Activated CD4-positive, alpha-beta T cell treated with anti-CD3 and anti-CD28 coated beads, Interleukin-2, Interleukin-4, amounts not matched to agents 100 ng/mL and 50 ng/mL, durations not matched to agents 16 hours and 8 hours (primary cell): ENCODE data around the gene TAGAP.
A peak's percentile ranks its signal among the peaks of the same experiment; 100 is the strongest.
"Not testable (repeated sequence)": the region's sequence is repeated elsewhere in the genome, so short reads cannot be mapped to it uniquely, and the experiment has no call there.

Source experiments
- DNase-seq: peaks from one replicate; pipeline ENCODE4 v3.0.0-alpha.2; 2020; ENCODE audit warnings: low spot score

TAGAP gene

DNA sequence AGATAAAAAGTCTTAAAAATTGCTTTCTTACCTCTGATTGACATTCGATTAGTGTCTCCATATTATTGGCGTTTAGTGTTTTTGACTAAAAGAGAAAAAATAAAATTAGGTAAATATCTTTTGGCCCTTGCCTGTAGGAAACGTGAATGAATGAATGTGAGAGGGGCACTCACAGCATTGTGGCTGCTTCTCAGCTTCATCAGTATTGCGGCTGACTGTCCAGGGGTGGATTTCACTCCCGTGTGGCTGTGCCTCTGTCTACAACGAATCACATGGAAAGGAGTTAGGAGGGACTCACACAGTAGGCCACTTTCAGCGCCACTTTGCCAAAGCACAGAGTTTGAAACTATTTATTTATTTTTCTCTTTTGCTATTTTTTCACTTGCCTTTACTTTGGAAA, 844 bp downstream of the TAGAP start:
- no peak for DNase-seq

DNA sequence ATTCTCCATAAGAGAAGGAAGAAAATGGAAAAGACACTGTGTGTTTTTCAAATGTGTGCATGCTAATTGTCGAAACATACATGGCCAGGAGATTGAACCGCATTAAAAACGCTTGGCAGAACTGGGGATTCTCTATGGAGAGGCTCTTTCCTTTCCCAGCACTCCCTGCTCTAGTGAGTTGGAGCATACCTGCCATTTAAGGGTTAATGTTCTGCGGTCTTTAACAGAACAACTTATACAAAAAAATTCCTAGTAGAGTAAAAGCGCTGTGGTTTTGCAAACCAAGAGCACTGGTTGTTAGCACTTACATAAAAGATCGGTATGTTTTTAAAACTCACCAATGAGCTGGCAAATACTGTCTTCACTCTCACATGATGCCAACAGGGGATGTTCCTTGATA, 1.5 kb downstream of the TAGAP start:
- DNase-seq = peak; percentile 60

DNA sequence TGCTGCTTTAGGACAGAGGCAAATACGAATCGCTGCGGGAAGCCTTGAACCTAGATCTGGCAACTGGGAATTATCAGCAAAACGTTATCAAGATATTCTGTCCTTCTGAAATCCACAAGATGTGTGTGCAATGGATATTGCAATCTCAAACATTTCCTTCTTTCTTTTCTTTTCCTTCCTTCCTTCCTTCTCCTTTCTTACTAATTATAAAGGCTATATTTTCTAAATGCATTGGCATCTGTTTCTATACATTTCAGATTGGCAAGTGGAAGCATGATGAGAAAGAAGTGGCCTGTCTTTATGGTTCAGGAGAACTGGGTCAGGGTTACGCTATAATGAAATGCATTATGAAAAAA, 2.0 kb downstream of the TAGAP start:
- no peak for DNase-seq

DNA sequence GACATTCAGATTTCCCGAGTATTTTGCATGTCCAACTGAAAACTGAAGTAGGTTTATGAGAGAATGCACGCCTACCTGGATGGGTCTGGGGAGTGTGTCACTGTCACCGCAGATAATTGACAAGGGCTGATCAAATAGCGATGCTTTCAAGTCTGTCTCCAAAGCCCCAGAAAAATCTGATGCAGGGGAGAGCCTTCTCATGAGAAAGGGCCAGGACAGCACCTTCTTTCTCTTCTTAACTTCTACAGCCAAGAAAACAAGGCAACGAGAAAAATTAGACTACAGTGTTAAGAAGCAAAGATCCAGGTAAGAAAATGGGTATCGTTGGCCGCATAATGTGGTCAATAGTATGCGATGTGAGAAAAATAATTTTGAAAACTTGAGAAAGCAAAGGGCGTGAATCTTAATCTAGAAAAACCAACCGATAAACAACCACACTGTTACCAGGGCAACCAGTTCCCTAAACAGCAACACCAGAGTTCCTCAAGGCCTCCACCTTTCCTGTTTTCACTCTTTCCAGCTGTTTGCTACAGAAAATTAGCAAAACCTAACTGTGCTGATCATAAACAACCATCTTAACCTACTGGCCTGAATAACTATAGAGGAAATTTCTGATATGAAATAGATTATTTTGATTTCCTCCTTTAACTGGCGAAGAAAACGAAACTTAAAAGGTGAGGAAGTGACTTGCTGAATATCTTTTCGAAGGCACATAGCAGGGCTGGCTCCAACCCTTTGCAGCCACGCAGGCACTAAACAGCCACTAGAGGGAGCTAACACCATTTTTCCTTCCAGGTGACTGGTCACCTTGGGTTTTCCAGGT, 2.6 kb downstream of the TAGAP start:
- DNase-seq = peak; percentile 90

DNA sequence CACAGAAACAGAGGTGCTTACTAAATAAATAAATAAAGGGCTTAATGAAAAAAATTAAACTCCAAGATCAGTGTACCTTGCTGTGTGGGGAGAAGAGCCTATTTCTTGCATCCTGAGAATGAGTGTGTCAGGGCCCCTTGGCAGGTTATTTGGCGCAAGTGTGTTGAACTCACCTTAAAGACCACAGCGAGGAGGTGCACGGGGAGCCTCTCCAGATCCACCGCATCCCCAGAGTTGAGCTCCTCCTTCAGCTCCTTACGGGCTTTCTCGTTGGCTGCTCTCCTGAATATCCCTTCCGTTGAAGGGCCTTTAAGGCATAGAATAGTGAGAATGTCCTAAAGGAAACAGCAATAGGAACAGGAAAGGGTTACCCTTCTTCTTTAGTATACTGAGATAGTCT, 3.6 kb downstream of the TAGAP start:
- DNase-seq = no peak

DNA sequence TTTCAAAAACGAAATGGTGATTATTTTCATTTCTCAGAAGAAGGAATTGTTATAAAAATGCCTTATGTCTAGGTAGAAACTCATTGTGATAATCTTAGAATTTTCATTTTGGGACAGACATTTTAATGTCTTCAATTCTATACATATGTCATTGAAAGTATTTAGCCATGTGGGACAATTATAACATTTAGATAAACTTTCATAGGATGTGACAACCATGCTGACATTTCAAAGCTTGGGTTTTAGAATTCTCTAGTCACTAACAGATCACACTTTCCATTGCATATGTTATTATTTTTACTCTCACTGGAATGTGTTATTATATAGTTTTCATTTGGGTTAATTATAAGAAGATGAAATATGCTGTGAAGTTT, 4.9 kb downstream of the TAGAP start:
- no peak for DNase-seq

DNA sequence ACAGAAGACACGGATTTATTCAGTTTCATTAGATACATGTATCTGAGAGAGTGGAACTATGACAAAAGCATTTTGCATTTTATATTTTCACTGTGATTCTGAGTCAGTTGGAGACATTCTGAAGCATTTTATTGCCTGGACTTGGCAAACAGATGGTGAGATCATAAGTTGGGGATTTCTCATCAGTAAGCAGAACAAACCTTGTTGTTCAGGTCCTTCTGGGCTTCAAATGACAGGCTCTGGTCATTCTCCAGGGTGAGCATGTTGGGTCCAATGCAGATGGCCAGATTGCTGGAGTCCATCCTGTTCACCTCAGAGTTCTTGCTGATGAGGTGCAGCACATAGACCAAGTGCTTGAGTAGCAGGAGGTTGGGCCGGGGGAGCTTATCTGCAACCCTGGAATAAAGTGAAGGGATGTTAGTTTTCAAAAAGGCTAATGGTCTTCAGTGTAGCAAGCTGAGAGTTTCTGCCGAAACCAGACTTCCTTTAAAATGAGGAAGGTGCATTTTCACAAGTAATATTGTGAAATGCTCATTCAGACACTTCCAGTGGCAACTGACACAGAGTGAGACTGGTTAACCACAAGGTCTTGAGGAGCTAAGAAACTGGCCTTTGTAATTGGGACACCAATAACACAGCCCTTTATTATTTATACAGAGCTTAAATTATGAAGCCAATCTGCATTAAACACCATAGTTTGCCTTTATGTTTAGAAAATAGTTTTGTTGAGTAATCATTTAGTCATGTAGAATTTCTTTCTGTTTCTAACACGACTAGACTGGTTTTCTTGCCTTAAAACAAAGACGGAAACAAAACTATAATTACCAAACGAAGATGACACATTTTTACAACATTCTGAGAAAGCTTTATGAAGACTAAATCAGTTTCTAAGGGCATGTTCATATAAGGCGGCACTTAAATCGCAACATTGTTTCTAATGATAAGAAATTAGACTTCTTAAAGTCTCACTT, 5.6 kb downstream of the TAGAP start:
- peak; percentile 87 for DNase-seq

DNA sequence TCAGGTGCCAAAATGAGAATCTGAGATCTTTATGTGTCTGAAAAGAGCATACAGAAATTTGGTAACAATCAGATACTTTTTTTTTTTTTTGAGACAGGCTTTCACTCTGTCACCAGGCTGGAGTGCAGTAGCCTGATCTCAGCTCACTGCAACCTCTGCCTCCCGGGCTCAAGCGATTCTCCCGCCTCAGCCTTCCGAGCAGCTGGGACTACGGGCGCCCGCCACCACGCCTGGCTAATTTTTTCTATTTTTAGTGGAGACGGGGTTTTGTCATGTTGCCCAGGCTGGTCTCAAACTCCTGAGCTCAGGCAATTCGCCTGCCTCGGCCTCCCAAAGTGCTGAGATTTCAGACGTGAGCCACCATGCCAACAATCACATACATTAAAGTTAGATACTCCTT, 6.5 kb downstream of the TAGAP start:
- DNase-seq = not testable (repeated sequence)

DNA sequence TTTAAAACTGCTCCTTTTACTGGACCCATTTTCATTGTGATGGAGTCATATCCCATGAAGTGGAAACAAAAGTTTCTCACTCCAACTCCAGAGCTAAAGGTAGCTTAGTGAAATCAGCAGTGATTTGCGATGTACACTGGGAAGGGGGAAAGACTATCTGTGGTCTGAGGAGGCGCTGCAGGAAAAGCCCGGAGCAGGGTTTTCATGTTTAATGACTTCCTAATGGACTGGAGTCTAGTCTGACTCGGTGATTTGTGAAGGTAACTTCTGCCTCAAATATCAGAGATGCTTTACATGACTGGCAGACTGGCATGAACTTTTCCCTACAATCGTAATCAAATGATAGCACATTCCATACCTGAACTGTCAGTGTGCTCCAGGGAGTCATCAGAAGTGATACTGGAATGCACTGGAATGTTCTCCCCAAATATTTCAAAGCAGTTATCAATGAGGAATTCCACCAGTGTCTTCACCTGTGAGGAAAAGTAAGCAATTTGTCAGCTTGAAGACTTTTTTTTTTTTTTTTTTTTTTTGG, 7.0 kb downstream of the TAGAP start:
- DNase-seq = no peak

DNA sequence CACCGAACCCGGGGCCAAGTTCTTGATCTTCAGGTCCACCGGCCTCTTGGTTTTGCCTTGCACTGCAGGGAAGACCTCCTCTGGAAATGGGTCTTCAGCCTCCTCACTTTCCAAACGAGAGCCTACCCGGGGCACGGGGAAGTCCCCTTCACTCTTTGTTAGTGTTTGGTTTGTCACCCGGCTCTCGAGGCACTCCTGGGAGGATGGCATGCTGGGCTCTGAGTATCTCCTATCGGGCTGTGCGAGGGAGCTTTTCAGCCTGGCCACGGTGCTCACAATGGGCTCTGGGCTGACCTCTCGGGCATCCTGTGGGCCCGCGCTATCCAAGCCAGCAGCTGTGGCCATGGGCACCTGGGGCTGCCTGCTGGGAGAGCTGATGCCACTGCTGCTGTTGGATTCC, 8.1 kb downstream of the TAGAP start:
- DNase-seq = no peak

DNA sequence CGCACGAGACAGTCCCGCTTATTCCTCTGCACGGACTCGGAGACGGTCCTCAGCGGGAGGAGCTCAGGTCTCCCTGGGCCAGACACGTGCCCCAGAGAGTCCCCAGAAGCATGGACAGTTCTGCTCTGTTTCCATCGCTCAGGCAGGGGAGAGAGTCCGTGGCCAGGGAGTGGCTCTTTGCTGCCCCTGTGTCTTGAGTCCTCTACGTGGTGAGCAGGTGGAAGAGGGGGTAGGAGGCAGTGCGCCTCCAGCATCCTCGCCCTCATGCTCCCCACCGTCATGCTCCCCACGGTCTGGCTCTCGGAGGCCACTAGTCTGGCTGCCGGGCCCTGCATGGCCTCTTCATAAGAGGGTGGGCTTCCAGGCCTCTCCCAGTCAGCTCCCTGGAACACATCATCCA, 8.9 kb downstream of the TAGAP start:
- no peak for DNase-seq

DNA sequence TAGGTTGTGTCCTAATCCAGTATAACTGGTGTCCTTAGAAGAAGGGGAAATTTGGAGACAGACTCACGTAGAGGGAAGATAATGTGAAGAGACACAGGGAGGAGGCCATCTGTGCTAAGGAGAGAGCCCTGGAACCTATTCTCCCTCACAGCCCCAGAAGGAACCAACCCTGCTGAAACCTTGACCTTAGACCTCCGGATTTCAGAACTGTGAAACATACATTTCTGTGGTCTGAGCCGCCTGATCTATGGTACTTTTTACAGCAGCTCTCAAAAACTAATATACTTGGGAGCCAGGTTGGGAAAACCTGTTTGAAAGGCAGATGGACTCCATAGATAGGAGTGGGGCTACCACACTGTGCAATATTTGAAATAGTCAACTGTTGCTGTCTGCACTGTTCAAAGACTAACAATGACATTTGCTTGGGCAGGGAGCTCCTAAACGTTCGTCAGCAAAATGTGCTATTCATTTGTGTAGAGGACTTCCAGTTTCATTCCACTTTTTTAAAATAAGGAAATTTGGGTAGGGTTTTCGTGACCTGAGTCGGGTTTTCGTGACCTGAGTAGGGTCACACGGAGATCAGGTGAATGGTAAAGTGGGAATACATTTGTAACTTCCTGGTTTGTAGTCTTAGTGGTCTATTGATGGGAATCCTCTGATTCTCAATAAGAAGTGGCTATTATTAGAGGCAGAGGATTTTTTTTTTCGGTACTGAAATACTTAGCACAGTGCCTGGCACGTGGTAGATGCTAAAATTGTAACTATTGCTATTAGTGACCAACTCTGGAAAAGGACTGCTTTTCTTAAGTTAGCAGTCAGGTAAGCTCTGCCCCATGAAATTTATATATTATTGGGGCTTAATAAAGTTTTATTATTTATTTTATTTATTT, 11.4 kb downstream of the TAGAP start:
- DNase-seq = no peak

DNA sequence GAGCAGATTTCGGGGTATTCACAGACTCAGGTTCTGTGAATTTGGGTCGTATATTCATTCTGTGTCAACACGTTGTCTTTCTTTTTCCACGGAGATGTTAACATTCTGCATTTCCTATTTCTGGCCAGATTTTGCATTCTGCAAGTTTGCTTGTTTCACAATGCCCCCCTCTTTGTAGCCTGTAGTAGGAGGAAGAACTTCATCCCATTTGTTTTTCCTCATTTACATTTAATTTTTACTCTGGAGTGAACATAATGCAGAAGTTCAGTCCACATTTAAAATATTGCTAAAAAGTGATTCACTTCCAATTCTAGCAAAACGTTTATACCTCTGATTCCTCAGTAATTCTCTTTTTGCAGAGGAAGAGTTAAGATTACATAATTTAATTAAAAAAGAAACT, 12.9 kb downstream of the TAGAP start:
- DNase-seq = no peak

DNA sequence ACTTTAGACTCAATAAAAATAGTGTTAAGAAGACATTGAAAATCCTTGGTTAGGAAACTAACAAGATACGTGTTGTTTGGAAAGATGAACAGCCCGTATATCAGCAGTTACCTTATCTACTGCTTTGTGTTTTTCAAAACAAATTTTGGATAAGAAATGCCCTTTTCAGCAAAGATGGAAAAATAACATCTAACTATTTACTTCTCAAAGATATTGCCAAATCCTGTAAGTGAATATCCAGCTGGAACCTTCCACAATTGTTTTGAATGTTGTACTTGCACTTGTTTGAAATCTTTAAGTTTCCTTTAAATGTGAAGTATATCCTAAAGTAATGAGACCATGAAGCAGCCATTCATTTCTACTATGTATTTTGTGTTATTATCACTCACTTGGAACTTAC, 14.6 kb downstream of the TAGAP start:
- DNase-seq = no peak

DNA sequence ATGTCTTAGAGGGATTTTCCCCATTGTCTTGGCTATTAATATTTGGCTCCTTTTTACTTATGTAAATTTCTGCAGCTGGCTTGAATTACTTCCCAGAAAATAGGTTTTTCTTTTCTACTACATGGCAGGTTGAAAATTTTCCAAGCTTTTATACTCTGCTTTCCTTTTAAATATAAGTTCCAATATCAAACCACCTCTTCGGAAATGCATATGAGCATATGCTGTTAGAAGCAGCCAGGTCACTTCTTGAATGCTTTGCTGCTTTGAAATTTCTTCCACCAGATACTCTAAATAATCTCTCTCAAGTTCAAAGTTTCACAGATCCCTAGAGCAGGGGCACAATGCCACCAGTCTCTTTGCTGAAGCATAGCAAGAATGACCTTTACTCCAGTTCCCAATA, 19.6 kb downstream of the TAGAP start:
- DNase-seq = not testable (repeated sequence)

DNA sequence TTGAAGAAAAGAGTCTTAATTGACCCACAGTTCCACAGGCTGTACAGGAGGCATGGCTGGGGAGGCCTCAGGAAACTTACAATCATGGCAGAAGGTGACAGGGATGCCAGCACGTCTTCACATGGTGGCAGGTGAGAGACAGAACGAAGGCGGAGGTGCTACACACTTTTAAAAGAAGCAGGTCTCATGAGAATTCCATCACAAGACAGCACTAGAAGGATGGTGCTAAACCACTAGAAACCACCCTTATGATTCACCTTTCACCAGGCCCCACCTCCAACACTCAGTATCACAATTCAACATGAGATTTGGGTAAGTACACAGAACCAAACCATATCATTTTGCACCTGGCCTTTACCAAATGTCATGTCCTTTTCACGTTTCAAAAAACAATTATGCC, 20.9 kb downstream of the TAGAP start:
- peak; percentile 40 for DNase-seq

DNA sequence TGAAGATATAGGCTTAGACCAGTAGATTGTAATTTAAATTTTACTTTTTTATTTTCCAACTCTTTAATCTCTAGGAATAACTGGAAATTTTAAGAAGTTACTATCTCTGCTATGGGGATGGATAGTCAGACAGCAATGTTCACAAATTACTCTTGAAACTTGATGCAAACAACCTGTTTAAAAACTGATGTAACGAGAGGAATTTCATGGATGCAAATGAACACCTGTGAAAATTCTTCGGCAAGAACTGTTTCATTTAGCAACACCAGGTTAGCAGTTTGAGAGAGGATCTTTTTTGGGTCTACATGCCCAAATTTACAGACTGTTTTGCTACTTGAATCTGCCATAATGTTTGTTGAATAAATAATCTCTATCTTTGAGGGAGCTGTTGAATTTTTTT, 24.8 kb downstream of the TAGAP start:
- DNase-seq = no peak

DNA sequence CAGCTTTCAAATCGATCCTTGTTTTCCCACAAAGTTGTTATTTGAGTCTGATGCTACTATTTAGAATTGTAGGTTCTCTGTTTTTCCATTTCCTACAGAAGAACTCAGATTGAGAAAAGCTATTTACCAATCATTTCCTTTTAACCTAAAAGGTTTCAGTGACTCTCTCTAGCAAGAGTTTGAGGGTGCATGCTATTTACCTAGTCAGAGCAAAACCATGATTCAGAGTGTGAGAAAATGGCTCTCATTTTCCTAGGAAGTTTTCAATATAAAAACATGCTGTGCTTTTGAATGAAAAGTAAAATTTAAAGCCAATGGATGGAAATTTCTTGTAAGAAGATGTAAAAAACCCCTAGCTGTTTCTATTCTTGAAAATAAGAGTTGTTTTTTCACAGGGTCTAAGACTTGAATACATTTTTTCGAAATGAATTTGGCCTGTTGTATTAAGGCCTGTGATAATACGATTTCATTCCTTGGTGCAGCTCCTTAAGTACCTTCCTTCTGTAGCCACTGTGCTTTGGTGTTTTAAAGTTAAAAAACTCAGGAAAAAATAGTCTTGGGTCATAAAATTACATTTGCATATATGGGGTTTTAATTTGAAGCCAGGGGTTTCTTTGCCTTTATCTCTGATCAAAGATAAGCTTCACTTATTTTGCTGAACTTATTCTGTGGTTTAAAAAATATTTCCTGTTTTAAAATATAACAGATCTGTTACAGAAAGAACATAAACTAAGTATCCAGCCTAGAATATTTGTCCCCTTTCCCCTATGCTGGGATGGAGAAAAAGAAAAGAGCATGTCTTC, 26.8 kb downstream of the TAGAP start:
- DNase-seq = peak; percentile 84

DNA sequence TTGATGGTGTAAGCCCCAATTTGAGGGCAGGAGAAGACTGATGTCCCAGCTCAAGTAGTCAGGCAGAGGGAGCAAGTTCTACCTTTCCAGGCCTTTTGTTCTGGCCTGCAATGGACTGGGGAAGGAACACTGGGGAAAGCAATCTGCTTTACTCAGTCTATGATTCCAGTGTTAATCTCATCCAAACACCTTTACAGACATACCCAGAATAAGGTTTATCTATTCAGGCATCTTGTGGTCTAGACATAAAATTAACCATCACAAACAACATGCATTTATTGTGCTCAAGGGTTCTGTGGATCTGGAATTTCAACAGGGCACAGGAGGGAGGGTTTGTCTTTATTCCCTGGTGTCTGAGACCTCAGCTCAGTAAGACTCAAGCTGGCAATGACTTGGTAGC, 30.4 kb downstream of the TAGAP start:
- DNase-seq = no peak

DNA sequence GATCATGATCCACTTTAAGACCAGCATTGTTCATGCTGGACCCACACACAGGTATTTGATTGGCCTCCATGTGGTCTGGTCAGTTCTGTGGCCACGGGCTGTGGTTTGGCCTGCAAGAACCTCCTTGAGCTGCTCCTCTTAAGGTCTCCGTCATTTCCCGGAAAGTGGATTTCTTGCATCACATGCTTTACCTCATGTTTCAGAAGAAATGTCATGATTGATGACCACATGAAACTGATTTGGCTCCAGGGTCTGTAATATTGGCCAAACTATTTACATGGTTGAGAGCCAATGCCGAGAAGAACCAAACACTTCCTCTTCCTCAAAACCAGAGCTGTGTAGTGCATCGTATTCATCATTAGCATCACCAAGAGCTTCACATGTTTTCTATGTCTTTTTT, 31.6 kb downstream of the TAGAP start:
- no peak for DNase-seq

DNA sequence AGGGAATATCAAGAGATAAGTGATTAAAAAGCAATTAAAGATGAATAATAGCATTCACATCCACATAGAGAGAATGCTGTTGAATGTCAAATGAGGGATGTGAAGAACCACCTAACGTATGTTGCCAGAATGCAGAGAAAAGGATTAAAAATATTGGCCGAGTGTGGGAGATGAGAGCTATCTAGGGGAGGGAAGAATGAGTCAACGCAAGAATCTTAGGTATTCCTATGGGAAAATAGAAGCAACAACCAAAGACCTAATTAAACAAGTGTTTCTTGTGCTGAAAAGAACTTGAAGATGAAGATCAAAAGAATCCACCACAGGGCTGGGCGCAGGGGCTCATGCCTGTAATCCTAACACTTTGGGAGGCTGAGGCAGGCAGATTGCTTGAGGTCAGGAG, 32.6 kb downstream of the TAGAP start:
- DNase-seq = no peak
